Suprapubic skin (tissue), 4 donors: ENCODE measurements around the gene ARHGAP10.

ENCODE experiments used
- EP300 ChIP-seq: sonication (generic); formaldehyde crosslinking; IDR thresholded peaks from one replicate; pipeline ENCODE4 v1.6.1; 2017; ENCODE audit warnings: antibody characterized with exemption
- POLR2A ChIP-seq, 2 donors: fragments of 450-650 bp; IDR thresholded peaks; one replicate each; pipeline ENCODE4 v1.6.1; 2017; ENCODE audit warnings: antibody characterized with exemption in 2 of 2, mild to moderate bottlenecking in 2 of 2, moderate library complexity in 2 of 2
- POLR2AphosphoS5 ChIP-seq, 3 donors: sonication (generic); formaldehyde crosslinking; IDR thresholded peaks; one replicate each; pipeline ENCODE4 v1.6.1; 2017; ENCODE audit warnings: antibody characterized with exemption in 3 of 3
- TF ChIP-seq, protein P1 (sequence below), 2 donors: fragments of 200-600 bp in 1 of 2; fragments of 450-650 bp in 1 of 2; sonication (generic) in 1 of 2; IDR thresholded peaks; one replicate each; pipeline ENCODE4 v1.5.1; 2016 to 2019; ENCODE audit warnings: antibody characterized with exemption in 2 of 2, mild to moderate bottlenecking in 1 of 2, moderate library complexity in 1 of 2

- TF ChIP-seq, protein P1, sequence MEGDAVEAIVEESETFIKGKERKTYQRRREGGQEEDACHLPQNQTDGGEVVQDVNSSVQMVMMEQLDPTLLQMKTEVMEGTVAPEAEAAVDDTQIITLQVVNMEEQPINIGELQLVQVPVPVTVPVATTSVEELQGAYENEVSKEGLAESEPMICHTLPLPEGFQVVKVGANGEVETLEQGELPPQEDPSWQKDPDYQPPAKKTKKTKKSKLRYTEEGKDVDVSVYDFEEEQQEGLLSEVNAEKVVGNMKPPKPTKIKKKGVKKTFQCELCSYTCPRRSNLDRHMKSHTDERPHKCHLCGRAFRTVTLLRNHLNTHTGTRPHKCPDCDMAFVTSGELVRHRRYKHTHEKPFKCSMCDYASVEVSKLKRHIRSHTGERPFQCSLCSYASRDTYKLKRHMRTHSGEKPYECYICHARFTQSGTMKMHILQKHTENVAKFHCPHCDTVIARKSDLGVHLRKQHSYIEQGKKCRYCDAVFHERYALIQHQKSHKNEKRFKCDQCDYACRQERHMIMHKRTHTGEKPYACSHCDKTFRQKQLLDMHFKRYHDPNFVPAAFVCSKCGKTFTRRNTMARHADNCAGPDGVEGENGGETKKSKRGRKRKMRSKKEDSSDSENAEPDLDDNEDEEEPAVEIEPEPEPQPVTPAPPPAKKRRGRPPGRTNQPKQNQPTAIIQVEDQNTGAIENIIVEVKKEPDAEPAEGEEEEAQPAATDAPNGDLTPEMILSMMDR (IDR thresholded peaks at IDR 0.05): no peak
- no peak for TF ChIP-seq POLR2AphosphoS5 (IDR thresholded peaks at IDR 0.05)
- no peak for TF ChIP-seq POLR2A (IDR thresholded peaks at IDR 0.05)
- TF ChIP-seq EP300: no peak
Measured at GRCh38 chr4:147981305-147981704, 249.4 kb downstream of the ARHGAP10 start.
